B cell (primary cell): Measurements from ENCODE around the gene RCE1.

Source experiments
- EZH2 ChIP-seq: IDR thresholded peaks from 2 replicates; pipeline ENCODE4 v1.6.1; 2012; ENCODE audit warnings: borderline replicate concordance, low read depth, mild to moderate bottlenecking, moderate library complexity, low read length; ENCODE audit not compliant: insufficient read depth, poor library complexity, severe bottlenecking
- TF ChIP-seq, protein P1 (sequence below): fragments of 200-600 bp; IDR thresholded peaks from one replicate; pipeline ENCODE4 v1.8.0; 2022; ENCODE audit warnings: antibody characterized with exemption, mild to moderate bottlenecking

DNA sequence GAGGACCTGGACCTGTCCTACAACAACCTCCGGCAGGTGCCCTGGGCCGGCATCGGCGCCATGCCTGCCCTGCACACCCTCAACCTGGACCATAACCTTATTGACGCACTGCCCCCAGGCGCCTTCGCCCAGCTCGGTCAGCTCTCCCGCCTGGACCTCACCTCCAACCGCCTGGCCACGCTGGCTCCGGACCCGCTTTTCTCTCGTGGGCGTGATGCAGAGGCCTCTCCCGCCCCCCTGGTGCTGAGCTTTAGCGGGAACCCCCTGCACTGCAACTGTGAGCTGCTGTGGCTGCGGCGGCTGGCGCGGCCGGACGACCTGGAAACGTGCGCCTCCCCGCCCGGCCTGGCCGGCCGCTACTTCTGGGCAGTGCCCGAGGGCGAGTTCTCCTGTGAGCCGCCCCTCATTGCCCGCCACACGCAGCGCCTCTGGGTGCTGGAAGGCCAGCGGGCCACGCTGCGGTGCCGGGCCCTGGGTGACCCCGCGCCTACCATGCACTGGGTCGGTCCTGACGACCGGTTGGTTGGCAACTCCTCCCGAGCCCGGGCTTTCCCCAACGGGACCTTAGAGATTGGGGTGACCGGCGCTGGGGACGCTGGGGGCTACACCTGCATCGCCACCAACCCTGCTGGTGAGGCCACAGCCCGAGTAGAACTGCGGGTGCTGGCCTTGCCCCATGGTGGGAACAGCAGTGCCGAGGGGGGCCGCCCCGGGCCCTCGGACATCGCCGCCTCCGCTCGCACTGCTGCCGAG lies 15.1 kb downstream of the RCE1 start:
- TF ChIP-seq, protein P1, sequence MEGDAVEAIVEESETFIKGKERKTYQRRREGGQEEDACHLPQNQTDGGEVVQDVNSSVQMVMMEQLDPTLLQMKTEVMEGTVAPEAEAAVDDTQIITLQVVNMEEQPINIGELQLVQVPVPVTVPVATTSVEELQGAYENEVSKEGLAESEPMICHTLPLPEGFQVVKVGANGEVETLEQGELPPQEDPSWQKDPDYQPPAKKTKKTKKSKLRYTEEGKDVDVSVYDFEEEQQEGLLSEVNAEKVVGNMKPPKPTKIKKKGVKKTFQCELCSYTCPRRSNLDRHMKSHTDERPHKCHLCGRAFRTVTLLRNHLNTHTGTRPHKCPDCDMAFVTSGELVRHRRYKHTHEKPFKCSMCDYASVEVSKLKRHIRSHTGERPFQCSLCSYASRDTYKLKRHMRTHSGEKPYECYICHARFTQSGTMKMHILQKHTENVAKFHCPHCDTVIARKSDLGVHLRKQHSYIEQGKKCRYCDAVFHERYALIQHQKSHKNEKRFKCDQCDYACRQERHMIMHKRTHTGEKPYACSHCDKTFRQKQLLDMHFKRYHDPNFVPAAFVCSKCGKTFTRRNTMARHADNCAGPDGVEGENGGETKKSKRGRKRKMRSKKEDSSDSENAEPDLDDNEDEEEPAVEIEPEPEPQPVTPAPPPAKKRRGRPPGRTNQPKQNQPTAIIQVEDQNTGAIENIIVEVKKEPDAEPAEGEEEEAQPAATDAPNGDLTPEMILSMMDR = no peak
- no peak for TF ChIP-seq EZH2
